ENCODE measurements around the gene CRIP2.

GRCh38 chr14:105525326-105525725, 50.7 kb downstream of the CRIP2 start:
- TF ChIP-seq CTCF (IDR thresholded peaks at IDR 0.05; ENCODE audit: low read depth, low read length, missing input control) (no peak), ATF3 (IDR thresholded peaks at IDR 0.05) (no peak), RAD21 (IDR thresholded peaks at IDR 0.05) (no peak)

Measured in liver (tissue), 3 donors.